Esophagus squamous epithelium (tissue), 5 donors: ENCODE data around the gene ADIPOR1. TPM values are rescaled to one million over a fixed set of nuclear protein-coding genes. Genes with fewer than 3 reads are reported as not detected.

Experiments used
- DNase-seq: peaks from one replicate; lab custom pipeline; 2025; lab: John Stamatoyannopoulos, UW
- H3K27ac ChIP-seq, 4 donors: fragments of 200-600 bp; sonication (generic); one replicate each; pipeline ENCODE4 v1.5.1; 2016 to 2019; ENCODE audit warnings: mild to moderate bottlenecking in 1 of 4
- H3K27me3 ChIP-seq, 4 donors: fragments of 200-600 bp; sonication (generic); 1 replicate in 3 of 4; 2 replicates in 1 of 4; pipeline versions ENCODE4 v1.5.1 to v1.6.0; 2017 to 2021; ENCODE audit warnings: antibody characterized with exemption in 1 of 4
- H3K36me3 ChIP-seq, 3 donors: fragments of 200-600 bp; sonication (generic); one replicate each; pipeline ENCODE4 v1.5.1; 2016 to 2019
- H3K4me1 ChIP-seq, 3 donors: fragments of 200-600 bp; sonication (generic); one replicate each; pipeline ENCODE4 v1.5.1; 2017 to 2019
- H3K4me3 ChIP-seq, 4 donors: fragments of 200-600 bp; sonication (generic); 1 replicate in 3 of 4; 2 replicates in 1 of 4; pipeline ENCODE4 v1.5.1; 2016 to 2019; ENCODE audit warnings: mild to moderate bottlenecking in 2 of 4, moderate library complexity in 1 of 4
- H3K9me3 ChIP-seq, 3 donors: fragments of 200-600 bp; sonication (generic); one replicate each; pipeline ENCODE4 v1.5.1; 2016 to 2019
- POLR2A ChIP-seq, 4 donors: fragments of 450-650 bp; IDR thresholded peaks; one replicate each; pipeline ENCODE4 v1.6.1; 2017; ENCODE audit warnings: antibody characterized with exemption in 4 of 4, mild to moderate bottlenecking in 4 of 4, moderate library complexity in 3 of 4
- WGBS, 2 donors: methylation state at CpG; one replicate each; pipeline ENCODE4 v1.1.5; 2018; 5-methylcytosine and 5-hydroxymethylcytosine counted together
- intact Hi-C: fragments of 100-400 bp; cut with DNase I; formaldehyde crosslinking; loops from one replicate; pipeline ENCODE4 v1.15.0; 2022
- total RNA-seq, 4 donors: library from RNA; depleted of rRNA; stranded (reverse); fragments of >200 nt; gene quantifications; one replicate each; pipeline ENCODE4 v1.1.0, GENCODE V29; 2016
- TF ChIP-seq, protein P1 (sequence below), 6 experiments: fragments of 450-650 bp in 4 of 6; fragments of 200-600 bp in 2 of 6; sonication (generic) in 2 of 6; IDR thresholded peaks; one replicate each; pipeline ENCODE4 v1.5.1; 2016 to 2019; ENCODE audit warnings: antibody characterized with exemption in 6 of 6, mild to moderate bottlenecking in 4 of 6, moderate library complexity in 4 of 6
- donor health status: DM: yes; HTN: yes; CAD: no.

Gene ADIPOR1
- total RNA-seq, 4 donors from 2014 or later: 94.0 to 114 (median 107) TPM

DNA sequence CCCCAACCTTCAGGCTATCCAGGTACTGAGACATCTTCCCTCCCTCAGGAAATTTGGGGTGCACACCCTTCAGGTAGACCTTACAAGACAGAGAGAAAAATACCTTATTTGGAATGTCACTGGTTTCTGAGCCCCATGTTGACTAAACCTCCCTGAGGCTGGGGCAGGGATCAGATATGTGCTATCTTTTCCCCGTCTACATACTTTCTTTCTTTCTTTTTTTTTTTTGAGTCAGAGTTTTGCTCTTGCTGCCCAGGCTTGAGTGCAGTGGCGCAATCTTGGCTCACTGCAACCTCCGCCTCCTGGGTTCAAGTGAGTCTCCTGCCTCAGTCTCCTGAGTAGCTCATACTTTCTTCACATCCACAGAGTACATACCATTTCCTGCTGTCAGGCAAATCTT is 7.3 kb upstream of the ADIPOR1 start:
- DNase-seq: no peak
- Histone ChIP-seq H3K4me1 (peaks cover 20 to 50% (median 21%) of the 10 kb centered on the region in 3 donors), H3K9me3 (no peaks in the 10 kb centered on the region), H3K36me3 (peaks cover 0 to 40% (median 13%) of the 10 kb centered on the region in 3 donors), H3K4me3 (peak overlapping the region in 1 of 4 donors; percentile 99), H3K27ac (peak overlapping the region; percentile 97 to 98 (median 98)), H3K27me3 (no peaks in the 10 kb centered on the region)
- TF ChIP-seq, protein P1, sequence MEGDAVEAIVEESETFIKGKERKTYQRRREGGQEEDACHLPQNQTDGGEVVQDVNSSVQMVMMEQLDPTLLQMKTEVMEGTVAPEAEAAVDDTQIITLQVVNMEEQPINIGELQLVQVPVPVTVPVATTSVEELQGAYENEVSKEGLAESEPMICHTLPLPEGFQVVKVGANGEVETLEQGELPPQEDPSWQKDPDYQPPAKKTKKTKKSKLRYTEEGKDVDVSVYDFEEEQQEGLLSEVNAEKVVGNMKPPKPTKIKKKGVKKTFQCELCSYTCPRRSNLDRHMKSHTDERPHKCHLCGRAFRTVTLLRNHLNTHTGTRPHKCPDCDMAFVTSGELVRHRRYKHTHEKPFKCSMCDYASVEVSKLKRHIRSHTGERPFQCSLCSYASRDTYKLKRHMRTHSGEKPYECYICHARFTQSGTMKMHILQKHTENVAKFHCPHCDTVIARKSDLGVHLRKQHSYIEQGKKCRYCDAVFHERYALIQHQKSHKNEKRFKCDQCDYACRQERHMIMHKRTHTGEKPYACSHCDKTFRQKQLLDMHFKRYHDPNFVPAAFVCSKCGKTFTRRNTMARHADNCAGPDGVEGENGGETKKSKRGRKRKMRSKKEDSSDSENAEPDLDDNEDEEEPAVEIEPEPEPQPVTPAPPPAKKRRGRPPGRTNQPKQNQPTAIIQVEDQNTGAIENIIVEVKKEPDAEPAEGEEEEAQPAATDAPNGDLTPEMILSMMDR (IDR thresholded peaks at IDR 0.05): no peak
- no peak for TF ChIP-seq POLR2A (IDR thresholded peaks at IDR 0.05)
- intact Hi-C loops: no loop called here
- WGBS, 2 donors: 30 to 59% methylated on average over 3 of the region's 3 CpGs

DNA sequence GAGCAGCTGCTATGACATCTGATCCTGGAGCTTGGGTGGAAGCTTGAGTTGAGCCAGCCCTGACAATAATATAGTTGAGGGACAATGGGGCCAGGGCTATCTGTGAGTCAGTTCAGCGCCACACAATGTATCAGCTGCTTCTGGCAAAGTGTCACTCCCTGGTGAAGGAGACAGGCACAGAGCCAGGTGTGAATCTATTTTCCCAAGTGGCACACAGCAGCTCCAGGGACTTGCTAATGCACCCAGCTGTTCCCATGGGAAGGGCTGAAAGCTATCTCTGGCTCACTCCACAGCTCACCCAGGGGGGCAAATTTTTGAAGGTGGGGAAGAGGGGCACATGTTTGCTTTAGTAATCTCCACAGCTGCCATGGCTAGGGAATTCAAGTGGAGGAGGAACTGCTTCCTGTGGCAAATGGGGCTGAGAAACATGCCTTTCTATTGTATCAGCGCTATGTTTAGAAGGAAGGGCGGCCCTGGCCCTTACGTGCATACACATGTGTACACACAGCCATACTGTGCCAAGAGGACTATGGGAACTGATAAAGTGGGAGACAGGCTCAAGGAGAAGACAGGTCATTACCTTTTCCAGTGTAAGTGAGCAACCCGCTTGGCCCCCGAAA is 6.8 kb upstream of the ADIPOR1 start:
- Histone ChIP-seq H3K27me3 (no peaks in the 10 kb centered on the region), H3K9me3 (no peaks in the 10 kb centered on the region), H3K4me3 (no peak overlapping the region), H3K4me1 (peaks cover 20 to 50% (median 21%) of the 10 kb centered on the region in 3 donors), H3K36me3 (peaks cover 0 to 40% (median 13%) of the 10 kb centered on the region in 3 donors), H3K27ac (peak overlapping the region; percentile 59 to 98 (median 97))
- WGBS, 2 donors: 28 to 51% methylated on average over 2 to 3 of the region's 6 CpGs
- DNase-seq: no peak
- intact Hi-C loops: no loop called here
- no peak for TF ChIP-seq POLR2A (IDR thresholded peaks at IDR 0.05)
- TF ChIP-seq, protein P1 (IDR thresholded peaks at IDR 0.05): no peak

DNA sequence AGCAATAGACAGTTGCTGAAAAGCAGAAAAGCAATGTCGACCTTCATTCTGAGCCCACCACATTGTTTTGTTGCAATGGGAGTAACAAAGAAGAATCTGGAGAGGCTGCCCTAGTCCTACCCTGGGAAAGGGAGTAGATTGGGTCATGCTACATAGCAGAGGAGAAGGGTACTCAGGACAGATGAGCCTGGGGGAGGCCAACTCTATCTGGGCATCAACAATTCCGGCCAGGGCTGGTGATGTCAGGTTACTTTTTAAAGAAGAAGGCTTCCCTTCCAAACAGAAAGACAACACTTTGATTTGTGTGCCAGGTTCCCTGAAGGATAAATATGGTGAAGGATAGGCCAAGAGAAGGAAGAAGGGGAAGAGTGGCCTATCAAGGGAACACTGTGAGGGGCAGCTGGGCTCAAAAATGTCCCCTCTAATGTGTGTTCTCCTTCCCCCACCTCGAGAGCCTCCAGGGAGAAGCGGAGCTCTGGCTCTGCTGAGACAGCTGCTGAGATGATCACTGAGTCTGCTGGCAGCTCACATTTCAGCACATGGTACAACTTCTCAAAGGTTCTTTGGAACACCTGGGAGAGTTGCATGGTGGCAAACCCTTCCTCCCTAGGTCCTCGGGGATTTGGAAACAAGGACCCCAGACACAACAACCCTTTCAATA is 3.2 kb upstream of the ADIPOR1 start:
- no peak for DNase-seq
- Histone ChIP-seq H3K27ac (no peak overlapping the region), H3K4me1 (peaks cover 17 to 52% (median 24%) of the 10 kb centered on the region in 3 donors), H3K36me3 (peaks cover 0 to 40% (median 13%) of the 10 kb centered on the region in 3 donors), H3K27me3 (no peaks in the 10 kb centered on the region), H3K4me3 (no peak overlapping the region), H3K9me3 (no peaks in the 10 kb centered on the region)
- intact Hi-C loops: no loop called here
- no peak for TF ChIP-seq POLR2A (IDR thresholded peaks at IDR 0.05)
- TF ChIP-seq, protein P1 (IDR thresholded peaks at IDR 0.05): no peak
- WGBS, 2 donors: 87 to 92% methylated on average over 4 to 5 of the region's 5 CpGs

DNA sequence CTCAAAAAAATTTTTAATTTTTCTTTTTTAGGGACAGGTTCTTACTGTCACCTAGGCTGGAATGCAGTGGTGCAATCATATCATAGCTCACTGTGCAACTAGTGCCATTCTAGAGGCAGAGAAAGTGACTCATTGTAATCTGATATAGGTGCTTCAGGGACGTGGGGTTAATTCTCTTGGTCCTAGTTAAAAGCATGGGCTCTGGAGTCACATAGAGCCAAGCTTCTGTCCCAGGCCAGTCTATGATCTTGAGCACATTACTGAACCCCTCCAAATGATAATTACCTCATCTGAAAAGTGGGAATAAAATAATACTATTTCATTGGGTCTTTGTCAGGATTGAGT is 1.1 kb upstream of the ADIPOR1 start:
- Histone ChIP-seq H3K36me3 (peaks cover 0 to 36% (median 13%) of the 10 kb centered on the region in 3 donors), H3K4me3 (no peak overlapping the region), H3K27ac (peak overlapping the region in 3 of 4 donors; percentile 97 to 100 (median 99)), H3K9me3 (no peaks in the 10 kb centered on the region), H3K27me3 (no peaks in the 10 kb centered on the region), H3K4me1 (peaks cover 17 to 52% (median 35%) of the 10 kb centered on the region in 3 donors)
- WGBS, 2 donors: 38 to 70% methylated on average over 1 of the region's 1 CpG
- intact Hi-C loops: no loop called here
- TF ChIP-seq POLR2A (IDR thresholded peaks at IDR 0.05): no peak
- TF ChIP-seq, protein P1 (IDR thresholded peaks at IDR 0.05): no peak
- DNase-seq: no peak
